Stimulated activated CD4-positive, alpha-beta T cell treated with anti-CD3 and anti-CD28 coated beads, Interleukin-4, amount 100 ng/mL, for 4 hours (primary cell): ENCODE data around the gene RUSC2.
"Not testable (repeated sequence)": the region's sequence is repeated elsewhere in the genome, so short reads cannot be mapped to it uniquely, and the experiment has no call there.

Experiments used
- DNase-seq, 2 experiments: peaks; one replicate each; pipeline ENCODE4 v3.0.0-alpha.2; 2020

Gene RUSC2

GRCh38 chr9:35498245-35498644 is 8.3 kb downstream of the RUSC2 start:
- not testable (repeated sequence) for DNase-seq

GRCh38 chr9:35499029-35499700 is 9.3 kb downstream of the RUSC2 start:
- no peak for DNase-seq

- no peak for DNase-seq
Measured at GRCh38 chr9:35499701-35500030, 9.8 kb downstream of the RUSC2 start.

- no peak for DNase-seq
Measured at GRCh38 chr9:35500130-35500748, 10.3 kb downstream of the RUSC2 start.

GRCh38 chr9:35501946-35502345 is 12.0 kb downstream of the RUSC2 start:
- DNase-seq = no peak

- DNase-seq = no peak
Measured at GRCh38 chr9:35506359-35506758, 16.4 kb downstream of the RUSC2 start.

- no peak for DNase-seq
Measured at GRCh38 chr9:35508069-35508468, 18.2 kb downstream of the RUSC2 start.

GRCh38 chr9:35510383-35510753 is 20.5 kb downstream of the RUSC2 start:
- no peak for DNase-seq

- no peak for DNase-seq
Measured at GRCh38 chr9:35510754-35511428, 21.0 kb downstream of the RUSC2 start.

GRCh38 chr9:35511453-35511852 is 21.5 kb downstream of the RUSC2 start:
- no peak for DNase-seq

GRCh38 chr9:35515766-35516165 is 25.9 kb downstream of the RUSC2 start:
- DNase-seq = no peak

- DNase-seq = no peak
Measured at GRCh38 chr9:35516479-35516878, 26.6 kb downstream of the RUSC2 start.

GRCh38 chr9:35517131-35517530 is 27.2 kb downstream of the RUSC2 start:
- no peak for DNase-seq

GRCh38 chr9:35517552-35518224 is 27.8 kb downstream of the RUSC2 start:
- DNase-seq = no peak

- DNase-seq = no peak
Measured at GRCh38 chr9:35518225-35518821, 28.4 kb downstream of the RUSC2 start.

GRCh38 chr9:35518981-35519679 is 29.2 kb downstream of the RUSC2 start:
- DNase-seq = no peak

- DNase-seq = no peak
Measured at GRCh38 chr9:35519692-35520363, 29.9 kb downstream of the RUSC2 start.

- no peak for DNase-seq
Measured at GRCh38 chr9:35520364-35520710, 30.4 kb downstream of the RUSC2 start.

- no peak for DNase-seq
Measured at GRCh38 chr9:35521708-35522107, 31.8 kb downstream of the RUSC2 start.

- no peak for DNase-seq
Measured at GRCh38 chr9:35522187-35522586, 32.3 kb downstream of the RUSC2 start.

GRCh38 chr9:35522700-35523099 is 32.8 kb downstream of the RUSC2 start:
- no peak for DNase-seq

GRCh38 chr9:35523556-35523955 is 33.6 kb downstream of the RUSC2 start:
- not testable (repeated sequence) for DNase-seq
